Stimulated activated CD4-positive, alpha-beta T cell treated with anti-CD3 and anti-CD28 coated beads, Interleukin-2, amount 100 ng/mL, for 48 hours (primary cell): Measurements from ENCODE around the gene TMC8.

Source experiments
- DNase-seq, 2 donors: peaks; one replicate each; pipeline ENCODE4 v3.0.0-alpha.2; 2020

Gene TMC8

DNA sequence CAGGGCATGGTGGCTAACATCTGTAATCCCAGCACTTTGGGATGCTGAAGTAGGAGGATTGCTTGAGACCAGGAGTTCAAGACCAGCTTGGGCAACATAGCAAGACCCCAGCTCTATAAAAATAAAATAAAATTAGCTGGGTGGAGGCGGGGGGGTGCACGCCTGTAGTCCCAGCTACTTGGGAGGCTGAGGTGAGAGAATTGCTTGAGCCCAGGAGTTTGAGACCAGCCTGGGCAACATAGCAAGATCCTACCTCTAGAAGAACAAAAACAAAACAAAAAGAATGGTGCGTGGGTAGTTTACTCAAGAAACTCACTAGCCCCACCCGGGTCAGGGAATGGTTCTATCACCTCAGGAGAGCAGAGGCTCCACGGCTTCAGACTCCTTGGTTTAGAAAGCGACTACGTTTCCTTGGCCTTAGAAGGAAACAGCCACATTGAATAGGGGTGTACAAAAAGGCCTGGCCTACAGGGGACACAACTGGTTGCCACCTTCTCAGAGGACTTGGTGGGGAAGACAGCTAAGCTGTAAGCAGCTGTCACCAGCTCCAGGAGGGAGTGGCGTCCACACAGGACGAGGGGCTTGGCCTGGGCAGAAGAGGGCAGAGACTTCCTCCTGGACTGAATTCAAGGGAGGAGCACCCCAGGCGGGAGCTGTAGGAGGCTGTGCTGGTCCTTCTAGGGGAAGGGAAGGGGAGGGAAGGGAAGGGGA, 55.6 kb downstream of the TMC8 start:
- no peak for DNase-seq

GRCh38 chr17:78186692-78187595, 56.4 kb downstream of the TMC8 start, which contains the start of the genes AFMID and TK1:
Gene AFMID (plus strand): TSS chr17:78187362. CDS start chr17:78187371, 9 bp downstream.
Gene TK1 (minus strand): TSS chr17:78187052. CDS start chr17:78186994, 58 bp downstream.
- peak; percentile 95 to 96 for DNase-seq
